HS-5 (cell line): ENCODE results near the gene AACS.
"Not testable (repeated sequence)": the region's sequence is repeated elsewhere in the genome, so short reads cannot be mapped to it uniquely, and the experiment has no call there.

ENCODE experiments used
- DNase-seq: peaks from one replicate; pipeline ENCODE4 v3.0.0-alpha.2; 2012; ENCODE audit warnings: low read depth

Gene AACS

GRCh38 chr12:125124320-125124966 is 59.2 kb downstream of the AACS start:
- DNase-seq: no peak

- DNase-seq: no peak
These were observed 60.0 kb downstream of the AACS start for GRCh38 chr12:125125271-125125670.

- no peak for DNase-seq
These were observed 63.4 kb downstream of the AACS start for GRCh38 chr12:125128439-125129178.

- DNase-seq: no peak
These were observed 63.9 kb downstream of the AACS start for GRCh38 chr12:125129179-125129571.

GRCh38 chr12:125129591-125130255 is 64.5 kb downstream of the AACS start:
- DNase-seq: no peak

GRCh38 chr12:125131958-125132357 is 66.7 kb downstream of the AACS start:
- DNase-seq: no peak

GRCh38 chr12:125132698-125133400 is 67.6 kb downstream of the AACS start:
- DNase-seq: no peak

- no peak for DNase-seq
These were observed 68.4 kb downstream of the AACS start for GRCh38 chr12:125133616-125134015.

GRCh38 chr12:125134576-125134975 is 69.3 kb downstream of the AACS start:
- no peak for DNase-seq

- DNase-seq: no peak
These were observed 70.7 kb downstream of the AACS start for GRCh38 chr12:125135906-125136305.

GRCh38 chr12:125136702-125137101 is 71.5 kb downstream of the AACS start:
- DNase-seq: no peak

GRCh38 chr12:125137766-125138344 is 72.6 kb downstream of the AACS start:
- no peak for DNase-seq

GRCh38 chr12:125140279-125141209 is 75.3 kb downstream of the AACS start:
- peak; percentile 71 for DNase-seq

GRCh38 chr12:125141210-125141573 is 76.0 kb downstream of the AACS start:
- not testable (repeated sequence) for DNase-seq

GRCh38 chr12:125142601-125143000 is 77.4 kb downstream of the AACS start:
- no peak for DNase-seq

GRCh38 chr12:125143491-125143890 is 78.3 kb downstream of the AACS start:
- no peak for DNase-seq

- no peak for DNase-seq
These were observed 80.0 kb downstream of the AACS start for GRCh38 chr12:125145196-125145595.

GRCh38 chr12:125148316-125148715 is 83.1 kb downstream of the AACS start:
- DNase-seq: no peak

GRCh38 chr12:125149160-125150108 is 84.2 kb downstream of the AACS start:
- DNase-seq: no peak

- DNase-seq: no peak
These were observed 86.0 kb downstream of the AACS start for GRCh38 chr12:125151284-125151683.
